Loucy (cell line): ENCODE results near the gene GLT6D1.
"Not testable (repeated sequence)": the region's sequence is repeated elsewhere in the genome, so short reads cannot be mapped to it uniquely, and the experiment has no call there.

ENCODE experiments used
- H2AFZ ChIP-seq: fragments of 200-600 bp; sonication (generic); 2 replicates; pipeline ENCODE4 v1.6.0; 2016; ENCODE audit warnings: antibody characterized with exemption, mild to moderate bottlenecking, low read length, moderate library complexity
- H3F3A ChIP-seq: fragments of 200-600 bp; 2 replicates; pipeline ENCODE4 v1.6.0; 2016; ENCODE audit warnings: antibody characterized with exemption, low read depth, mild to moderate bottlenecking
- H3K27me3 ChIP-seq: fragments of 200-600 bp; sonication (generic); 2 replicates; pipeline ENCODE4 v1.6.1; 2014; ENCODE audit warnings: low read length, mild to moderate bottlenecking; ENCODE audit not compliant: insufficient read depth, poor library complexity, severe bottlenecking
- H3K36me3 ChIP-seq: fragments of 200-600 bp; sonication (generic); 2 replicates; pipeline ENCODE4 v1.6.1; 2016; ENCODE audit warnings: low read length; ENCODE audit not compliant: insufficient read depth
- H3K4me1 ChIP-seq: fragments of 200-600 bp; sonication (generic); 2 replicates; pipeline ENCODE4 v1.5.1; 2014; ENCODE audit warnings: low read length, mild to moderate bottlenecking; ENCODE audit not compliant: insufficient read depth, poor library complexity, severe bottlenecking
- H3K4me2 ChIP-seq: fragments of 200-600 bp; sonication (generic); 2 replicates; pipeline ENCODE4 v1.6.0; 2014; ENCODE audit warnings: antibody characterized with exemption, low read length, low read depth, mild to moderate bottlenecking; ENCODE audit not compliant: poor library complexity, severe bottlenecking
- H3K4me3 ChIP-seq: fragments of 200-600 bp; sonication (generic); 2 replicates; pipeline ENCODE4 v1.5.1; 2014; ENCODE audit warnings: low read length, mild to moderate bottlenecking, mixed read lengths; ENCODE audit not compliant: poor library complexity, severe bottlenecking
- H3K79me2 ChIP-seq: fragments of 200-600 bp; sonication (generic); 2 replicates; pipeline ENCODE4 v1.6.1; 2014; ENCODE audit warnings: low read length; ENCODE audit not compliant: insufficient read depth
- H3K9ac ChIP-seq: fragments of 200-600 bp; sonication (generic); 2 replicates; pipeline ENCODE4 v1.6.0; 2014; ENCODE audit warnings: mild to moderate bottlenecking, low read depth, low read length, moderate library complexity; ENCODE audit not compliant: poor library complexity, severe bottlenecking
- H3K9me2 ChIP-seq: fragments of 200-600 bp; sonication (generic); replicated peaks from 2 replicates; pipeline ENCODE4 v1.6.1; 2016; ENCODE audit warnings: low read depth, low read length, mixed read lengths
- H3K9me3 ChIP-seq: fragments of 200-600 bp; sonication (generic); 2 replicates; pipeline ENCODE4 v1.6.1; 2014; ENCODE audit warnings: mild to moderate bottlenecking, antibody characterized with exemption, low read length, low read depth; ENCODE audit not compliant: insufficient read depth
- H4K20me1 ChIP-seq: fragments of 200-600 bp; sonication (generic); 2 replicates; pipeline ENCODE4 v1.6.0; 2014; ENCODE audit warnings: antibody characterized with exemption, low read length, mild to moderate bottlenecking; ENCODE audit not compliant: insufficient read depth, poor library complexity, severe bottlenecking
- EZH2phosphoT487 ChIP-seq: fragments of 200-600 bp; IDR thresholded peaks from 2 replicates; pipeline ENCODE4 v1.6.1; 2018; ENCODE audit warnings: antibody characterized with exemption, mild to moderate bottlenecking, moderate library complexity, borderline replicate concordance
- TF ChIP-seq, protein P1 (sequence below): fragments of 200-600 bp; sonication (generic); conservative IDR thresholded peaks from 2 replicates; pipeline ENCODE4 v1.5.1; 2014; ENCODE audit warnings: mild to moderate bottlenecking, antibody characterized with exemption, low read length

Gene GLT6D1

GRCh38 chr9:135671591-135672041 lies 32.3 kb upstream of the GLT6D1 start:
- Histone ChIP-seq H4K20me1 (no peaks in the 10 kb centered on the region), H3K9me3 (no peaks in the 10 kb centered on the region; the same call in 1 of the 2 replicates), H3K27me3 (no peaks in the 10 kb centered on the region), H3K79me2 (no peaks in the 10 kb centered on the region), H3K4me2 (no peak overlapping the region), H3F3A (no peaks in the 10 kb centered on the region), H3K9ac (no peak overlapping the region), H3K4me1 (no peaks in the 10 kb centered on the region), H3K4me3 (no peak overlapping the region), H2AFZ (no peak overlapping the region), H3K9me2 (no peaks in the 10 kb centered on the region), H3K36me3 (no peaks in the 10 kb centered on the region)
- TF ChIP-seq EZH2phosphoT487, result no peak
- TF ChIP-seq, protein P1, sequence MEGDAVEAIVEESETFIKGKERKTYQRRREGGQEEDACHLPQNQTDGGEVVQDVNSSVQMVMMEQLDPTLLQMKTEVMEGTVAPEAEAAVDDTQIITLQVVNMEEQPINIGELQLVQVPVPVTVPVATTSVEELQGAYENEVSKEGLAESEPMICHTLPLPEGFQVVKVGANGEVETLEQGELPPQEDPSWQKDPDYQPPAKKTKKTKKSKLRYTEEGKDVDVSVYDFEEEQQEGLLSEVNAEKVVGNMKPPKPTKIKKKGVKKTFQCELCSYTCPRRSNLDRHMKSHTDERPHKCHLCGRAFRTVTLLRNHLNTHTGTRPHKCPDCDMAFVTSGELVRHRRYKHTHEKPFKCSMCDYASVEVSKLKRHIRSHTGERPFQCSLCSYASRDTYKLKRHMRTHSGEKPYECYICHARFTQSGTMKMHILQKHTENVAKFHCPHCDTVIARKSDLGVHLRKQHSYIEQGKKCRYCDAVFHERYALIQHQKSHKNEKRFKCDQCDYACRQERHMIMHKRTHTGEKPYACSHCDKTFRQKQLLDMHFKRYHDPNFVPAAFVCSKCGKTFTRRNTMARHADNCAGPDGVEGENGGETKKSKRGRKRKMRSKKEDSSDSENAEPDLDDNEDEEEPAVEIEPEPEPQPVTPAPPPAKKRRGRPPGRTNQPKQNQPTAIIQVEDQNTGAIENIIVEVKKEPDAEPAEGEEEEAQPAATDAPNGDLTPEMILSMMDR, result no peak

- Histone ChIP-seq H3K4me3 (no peak overlapping the region), H3K27me3 (no peaks in the 10 kb centered on the region), H3F3A (no peaks in the 10 kb centered on the region), H3K9me2 (no peaks in the 10 kb centered on the region), H3K9ac (no peak overlapping the region), H3K9me3 (no peaks in the 10 kb centered on the region; the same call in 1 of the 2 replicates), H3K36me3 (no peaks in the 10 kb centered on the region), H2AFZ (no peak overlapping the region), H3K4me1 (no peaks in the 10 kb centered on the region), H4K20me1 (no peaks in the 10 kb centered on the region), H3K79me2 (no peaks in the 10 kb centered on the region), H3K4me2 (no peak overlapping the region)
- no peak for TF ChIP-seq EZH2phosphoT487
- TF ChIP-seq, protein P1, result no peak
Observed at GRCh38 chr9:135670721-135671590, 31.6 kb upstream of the GLT6D1 start.

DNA sequence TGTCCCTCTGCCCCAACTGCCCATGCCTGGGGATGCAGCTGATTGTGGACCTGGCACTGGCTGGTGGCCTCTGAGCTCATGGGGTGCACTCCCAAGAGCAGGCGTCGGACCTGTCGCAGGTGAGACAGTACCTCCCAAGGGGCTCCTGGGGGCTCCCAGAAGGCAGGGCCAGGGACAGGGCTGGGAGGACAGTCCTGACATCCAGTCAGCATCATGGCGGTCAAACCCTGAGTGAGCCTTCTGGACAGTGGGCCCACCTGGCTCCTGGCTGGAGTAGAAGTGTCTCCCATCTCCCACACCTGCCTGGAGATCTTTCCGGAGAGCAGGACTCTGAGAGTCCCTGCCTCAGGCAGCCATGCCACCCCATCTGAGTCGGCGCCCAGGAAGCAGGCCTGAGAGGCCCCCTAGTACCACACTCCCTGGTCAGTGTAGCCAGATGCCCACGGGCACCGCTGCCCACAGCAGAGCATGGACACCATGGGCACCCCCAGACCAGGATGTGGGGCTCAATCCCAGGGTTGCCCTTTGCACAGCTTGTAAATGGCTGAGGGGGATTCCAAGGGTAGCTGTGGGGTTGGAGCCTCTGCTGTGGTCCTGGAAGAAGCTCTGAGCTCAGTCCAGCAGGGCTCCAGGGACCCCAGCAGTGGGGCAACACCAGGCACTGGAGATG lies 30.4 kb upstream of the GLT6D1 start:
- H3K4me3 ChIP-seq, result no peak overlapping the region
- H3K79me2 ChIP-seq, result no peaks in the 10 kb centered on the region
- no peaks in the 10 kb centered on the region for H3K4me1 ChIP-seq
- no peaks in the 10 kb centered on the region for H3K36me3 ChIP-seq
- no peak overlapping the region for H3K9ac ChIP-seq
- H3F3A ChIP-seq, result no peaks in the 10 kb centered on the region
- no peak for TF ChIP-seq EZH2phosphoT487
- TF ChIP-seq, protein P1, result no peak
- no peak overlapping the region for H3K4me2 ChIP-seq
- no peaks in the 10 kb centered on the region for H3K27me3 ChIP-seq
- H2AFZ ChIP-seq, result no peak overlapping the region
- H3K9me3 ChIP-seq, result no peaks in the 10 kb centered on the region; the same call in 1 of the 2 replicates
- no peaks in the 10 kb centered on the region for H3K9me2 ChIP-seq
- no peaks in the 10 kb centered on the region for H4K20me1 ChIP-seq

GRCh38 chr9:135669018-135669417 lies 29.7 kb upstream of the GLT6D1 start:
- not testable (repeated sequence) for H3F3A ChIP-seq, H2AFZ ChIP-seq, H3K9ac ChIP-seq, H4K20me1 ChIP-seq, H3K9me2 ChIP-seq, H3K36me3 ChIP-seq, H3K79me2 ChIP-seq, H3K9me3 ChIP-seq, H3K4me2 ChIP-seq, H3K4me3 ChIP-seq, H3K4me1 ChIP-seq, H3K27me3 ChIP-seq
